Esophagus mucosa (tissue), 1 donor: ENCODE results near the gene QRFP. TPM values are rescaled to one million over a fixed set of nuclear protein-coding genes. Genes with fewer than 3 reads are reported as not detected.

Experiments
- ATAC-seq: fragments of 200-7000 bp; cut with Tn5 transposase; one replicate; pipeline ENCODE4 v1.9.1; 2020
- total RNA-seq: library from RNA; stranded (reverse); gene quantifications from one replicate; pipeline ENCODE4 v1.2.4, GENCODE V29; 2023
- donor health status: DM: yes; HTN: yes; CAD: no.

The QRFP gene
- total RNA-seq, 1 donor from 2014 or later: not detected

GRCh38 chr9:130847306-130848217 lies 49.0 kb downstream of the QRFP start:
- peak; percentile 83 for ATAC-seq

DNA sequence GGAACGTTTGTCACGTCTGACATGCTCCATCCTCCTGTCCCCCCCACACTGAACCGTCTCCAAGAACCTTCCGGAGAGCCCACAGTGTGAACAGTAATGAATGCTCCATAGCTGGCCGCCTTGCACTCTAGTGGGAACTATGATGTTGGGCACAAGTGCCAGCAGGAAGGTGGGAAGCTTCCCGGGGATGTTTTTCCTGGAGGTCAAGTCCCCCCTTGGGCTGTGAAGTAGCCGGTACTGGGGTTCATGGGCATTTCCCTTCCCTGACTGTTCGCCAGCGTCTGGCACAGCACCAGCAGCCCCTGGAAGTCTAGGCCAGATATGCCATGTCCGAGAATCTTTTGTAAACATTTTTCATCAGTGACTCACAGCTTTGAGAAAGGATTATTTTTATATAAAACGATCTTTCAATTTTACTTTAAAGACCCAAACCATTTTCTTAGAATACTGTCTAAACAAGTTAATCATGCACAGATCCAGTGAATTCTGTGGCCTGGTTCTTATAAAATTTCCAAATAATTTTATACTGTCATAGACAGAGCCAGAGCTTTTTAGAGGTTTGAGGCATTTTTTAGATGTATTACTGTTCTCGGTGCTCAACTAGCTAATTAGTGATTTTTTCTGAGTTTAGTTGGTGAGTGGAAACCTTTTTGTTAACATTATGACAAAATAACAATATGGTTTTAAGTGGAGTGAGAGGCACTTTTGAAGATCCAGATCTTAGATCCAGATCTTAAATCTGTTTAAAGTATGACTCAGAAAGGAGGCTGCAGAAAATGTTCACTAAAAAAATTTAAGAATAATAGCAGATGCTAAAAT lies 49.9 kb downstream of the QRFP start:
- ATAC-seq: peak; percentile 21

GRCh38 chr9:130845901-130846481 lies 50.6 kb downstream of the QRFP start:
- ATAC-seq: no peak

GRCh38 chr9:130845254-130845653 lies 51.4 kb downstream of the QRFP start:
- no peak for ATAC-seq

DNA sequence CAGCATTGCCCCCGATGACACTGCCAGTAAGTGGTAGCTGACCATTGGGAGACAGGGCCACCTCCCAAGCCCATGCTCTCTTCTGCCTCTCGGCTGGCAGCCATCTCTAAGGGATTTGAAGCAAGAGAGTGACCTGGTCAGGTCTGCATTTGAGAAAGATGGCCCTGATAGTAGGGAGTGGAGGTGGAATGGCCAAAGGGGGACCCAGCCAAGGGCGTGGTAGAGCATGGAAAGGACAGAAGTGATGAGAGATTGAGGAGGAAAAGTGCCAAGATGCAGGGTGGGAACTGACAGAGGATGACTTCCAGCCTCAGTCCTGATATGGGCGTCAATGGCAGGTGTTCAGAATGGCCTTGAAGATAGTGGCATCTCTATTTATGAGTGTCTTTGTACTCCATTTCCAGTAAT lies 52.6 kb downstream of the QRFP start:
- no peak for ATAC-seq

DNA sequence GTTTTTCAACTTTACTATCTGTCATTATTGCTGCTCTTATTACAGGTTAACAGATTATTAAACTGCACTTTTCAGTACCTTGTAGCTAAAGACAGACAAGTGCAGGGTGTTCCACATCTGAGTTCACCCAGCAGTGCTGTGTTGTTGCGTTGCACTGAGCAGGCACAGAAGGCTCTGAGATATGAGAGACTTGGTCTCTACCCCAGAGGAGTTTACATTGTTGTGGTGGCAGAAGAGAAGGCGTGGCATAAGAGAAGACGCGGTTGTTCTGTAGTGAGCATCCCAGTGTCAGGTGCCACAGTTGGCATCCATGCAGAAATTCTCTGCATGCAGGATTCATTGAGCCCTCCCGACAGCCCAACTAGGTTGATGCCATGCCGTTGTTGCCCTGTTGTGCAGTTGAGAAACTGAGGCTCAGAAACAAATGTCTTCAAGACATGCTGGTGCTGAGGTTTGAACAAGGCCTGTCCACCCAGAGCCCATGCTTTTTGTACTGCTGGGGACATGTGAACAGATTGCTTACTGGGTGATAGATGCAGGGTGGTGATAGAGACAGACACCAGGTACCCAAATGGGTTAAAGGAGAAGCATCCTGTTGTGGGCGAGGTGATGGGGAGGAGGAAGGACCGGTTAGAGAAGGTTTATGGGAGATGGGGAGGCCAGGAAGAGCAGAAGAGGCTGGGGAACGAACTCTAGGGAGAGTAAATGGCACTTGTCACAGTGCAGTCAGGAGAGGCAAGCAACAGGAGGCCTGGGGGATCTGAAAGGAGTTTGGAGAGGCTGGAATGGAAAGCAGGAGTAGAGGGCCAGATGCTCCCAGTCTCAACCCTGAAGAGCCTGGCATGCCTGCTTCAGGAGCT lies 53.3 kb downstream of the QRFP start:
- ATAC-seq: no peak

Other genes with a start within 250 kb of the QRFP start
- gene PRDM12, start 232.2 kb downstream of the QRFP start, total RNA-seq: not detected
- gene EXOSC2, start 203.0 kb downstream of the QRFP start, total RNA-seq: 19.6 TPM
- gene ABL1, start 61.6 kb downstream of the QRFP start, total RNA-seq: 28.4 TPM
- gene FIBCD1, start 42.4 kb upstream of the QRFP start, total RNA-seq: 0.20 TPM
- 0.52 TPM for gene LAMC3, start 112.4 kb upstream of the QRFP start, total RNA-seq
- gene AIF1L, start 199.7 kb upstream of the QRFP start, total RNA-seq: 63.3 TPM
- gene NUP214, start 228.8 kb upstream of the QRFP start, total RNA-seq: 40.5 TPM